Activated CD4-positive, alpha-beta T cell treated with anti-CD3 and anti-CD28 coated beads, Interleukin-2, amount 50 U/mL, for 4 hours (primary cell): Measurements from ENCODE around the gene SLK.
A peak's percentile ranks its signal among the peaks of the same experiment; 100 is the strongest.

Experiments used
- DNase-seq, 2 experiments: peaks; one replicate each; pipeline ENCODE4 v3.0.0-alpha.2; 2020

SLK gene

DNA sequence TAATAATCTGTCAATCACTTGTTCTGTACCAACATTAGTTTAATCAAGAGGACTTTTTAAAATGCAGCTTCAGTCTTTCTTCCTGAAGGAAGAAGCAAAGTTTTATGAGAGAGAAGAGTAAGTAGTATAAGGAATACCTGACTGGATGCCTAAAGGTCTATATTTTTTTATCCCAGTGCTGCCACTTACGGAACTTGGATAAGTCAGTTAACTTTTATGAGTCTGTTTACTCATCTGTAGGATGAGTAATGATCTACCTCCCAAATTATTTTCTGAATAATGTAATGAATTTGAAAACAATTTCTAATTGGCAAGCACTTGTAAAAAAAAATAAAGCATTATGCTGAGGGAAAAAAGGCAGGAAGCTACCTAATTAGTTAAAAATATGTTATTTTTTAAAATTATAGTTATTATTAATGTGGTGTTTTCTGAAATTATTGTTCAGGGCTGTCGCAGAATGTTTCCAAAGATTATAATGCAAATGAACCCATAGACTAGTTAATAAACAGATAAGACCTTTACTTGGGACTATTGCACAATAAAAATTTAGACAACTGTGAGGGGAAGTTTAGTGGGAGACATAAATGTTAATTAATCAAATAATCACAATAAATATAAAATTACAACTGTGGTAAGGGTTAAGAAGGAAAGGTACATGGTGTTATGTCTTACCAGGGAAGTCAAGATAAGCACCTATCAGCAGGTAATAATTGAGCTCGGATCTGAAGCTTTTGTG, 24.6 kb downstream of the SLK start:
- DNase-seq = no peak

DNA sequence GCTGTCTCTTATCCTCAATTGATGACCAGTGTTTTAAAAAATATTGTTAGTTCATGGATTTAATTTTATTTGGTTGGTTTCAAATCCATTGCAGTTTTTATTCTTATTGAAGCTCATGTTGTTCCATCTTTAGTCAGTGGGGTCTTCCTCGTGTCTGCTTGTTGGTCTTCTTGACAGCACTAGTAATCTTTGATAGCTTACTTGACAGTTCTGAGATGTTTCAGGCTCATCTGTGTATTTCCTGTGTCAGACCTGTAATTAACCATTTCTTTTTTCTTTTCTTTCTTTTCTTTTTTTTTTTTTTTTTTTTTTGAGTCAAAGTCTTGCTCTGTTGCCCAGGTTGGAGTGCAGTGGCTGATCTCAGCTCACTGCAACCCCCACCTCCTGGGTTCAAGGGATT, 28.2 kb downstream of the SLK start:
- DNase-seq = no peak

DNA sequence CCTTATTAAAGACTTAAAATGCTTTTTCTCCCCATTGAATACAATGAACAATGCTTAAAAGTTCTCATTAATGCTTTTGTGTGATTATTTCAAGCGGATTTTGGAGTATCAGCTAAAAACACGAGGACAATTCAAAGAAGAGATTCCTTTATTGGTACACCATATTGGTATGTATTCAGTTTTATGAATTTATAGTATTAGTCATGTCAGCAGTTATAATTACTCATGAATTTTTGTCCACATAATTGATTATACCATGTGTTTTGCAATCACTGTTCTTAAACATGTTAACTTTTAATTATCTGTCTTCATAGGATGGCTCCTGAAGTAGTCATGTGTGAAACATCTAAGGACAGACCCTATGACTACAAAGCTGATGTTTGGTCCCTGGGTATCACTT, 31.9 kb downstream of the SLK start:
- DNase-seq = no peak

DNA sequence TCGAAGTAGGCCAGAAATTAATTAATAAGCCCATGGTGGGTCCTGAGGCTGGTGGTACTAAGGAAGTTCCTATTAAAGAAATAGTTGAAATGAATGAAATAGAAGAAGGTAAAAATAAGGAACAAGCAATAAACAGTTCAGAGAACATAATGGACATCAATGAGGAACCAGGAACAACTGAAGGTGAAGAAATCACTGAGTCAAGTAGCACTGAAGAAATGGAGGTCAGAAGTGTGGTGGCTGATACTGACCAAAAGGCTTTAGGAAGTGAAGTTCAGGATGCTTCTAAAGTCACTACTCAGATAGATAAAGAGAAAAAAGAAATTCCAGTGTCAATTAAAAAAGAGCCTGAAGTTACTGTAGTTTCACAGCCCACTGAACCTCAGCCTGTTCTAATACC, 36.0 kb downstream of the SLK start:
- no peak for DNase-seq

DNA sequence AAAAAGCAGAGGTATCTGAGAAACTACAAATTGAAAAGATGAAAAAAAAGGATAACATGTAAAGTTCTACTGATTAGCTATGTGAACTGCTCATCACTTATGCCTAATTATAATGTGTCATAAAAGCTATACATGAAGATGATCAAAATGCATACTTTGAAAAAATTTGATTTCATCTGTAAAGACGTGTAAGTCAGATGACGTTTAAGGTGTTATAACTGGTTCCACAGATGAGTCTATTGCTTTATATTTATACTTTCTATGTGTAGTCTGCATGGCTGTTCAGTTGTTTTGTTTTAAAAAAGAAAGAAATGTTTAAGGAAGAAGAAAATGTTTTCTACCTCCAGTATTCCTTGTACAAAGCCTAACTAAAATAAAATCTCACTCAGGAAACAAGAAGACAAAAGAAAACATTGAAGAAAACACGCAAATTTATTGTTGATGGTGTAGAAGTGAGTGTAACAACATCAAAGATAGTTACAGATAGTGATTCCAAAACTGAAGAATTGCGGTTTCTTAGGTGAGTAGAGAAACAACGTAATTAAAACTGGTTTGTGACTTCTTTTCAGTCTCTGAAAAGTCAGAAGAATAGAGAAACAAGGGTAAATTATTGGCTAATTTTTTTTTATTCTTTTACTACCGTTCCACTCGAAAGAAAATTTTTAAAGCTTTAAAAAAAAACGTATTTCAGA, 38.4 kb downstream of the SLK start:
- no peak for DNase-seq

DNA sequence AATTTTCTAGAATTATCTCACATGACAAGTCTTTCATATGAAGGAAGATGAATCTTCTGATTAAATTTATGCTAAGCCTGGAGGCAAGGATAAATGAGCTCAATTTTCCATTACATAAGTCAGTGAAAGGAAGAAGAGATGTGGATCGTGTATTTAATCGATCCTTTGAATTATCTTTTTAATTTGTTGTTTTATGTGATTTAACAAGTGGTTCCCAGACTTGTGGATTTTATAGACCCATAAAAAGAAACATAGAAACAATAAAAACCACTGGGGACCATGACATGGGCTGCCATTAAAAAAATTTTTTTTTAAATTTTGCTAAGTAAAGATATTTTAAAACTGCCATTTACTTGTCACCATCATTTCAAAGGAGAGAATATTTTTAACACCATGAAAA, 45.0 kb downstream of the SLK start:
- DNase-seq = no peak

DNA sequence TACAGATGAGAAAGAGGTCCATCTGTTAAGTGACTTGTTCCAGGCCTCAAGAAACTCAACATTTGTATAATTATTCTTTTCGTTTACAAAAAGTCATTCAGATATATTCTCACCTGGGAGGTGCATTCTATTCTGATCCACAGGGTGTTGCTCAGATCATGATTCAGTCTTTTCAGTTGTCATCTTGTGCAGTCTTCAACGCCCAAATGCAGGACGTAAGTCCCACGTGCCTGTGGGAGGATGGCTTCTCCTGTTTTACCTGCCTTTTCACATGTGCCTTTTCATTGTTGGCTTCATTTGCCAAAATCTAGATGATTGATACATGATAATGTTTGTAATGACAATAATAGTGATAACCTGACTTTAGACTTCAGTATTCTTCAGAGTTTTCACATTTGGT, 46.5 kb downstream of the SLK start:
- no peak for DNase-seq

DNA sequence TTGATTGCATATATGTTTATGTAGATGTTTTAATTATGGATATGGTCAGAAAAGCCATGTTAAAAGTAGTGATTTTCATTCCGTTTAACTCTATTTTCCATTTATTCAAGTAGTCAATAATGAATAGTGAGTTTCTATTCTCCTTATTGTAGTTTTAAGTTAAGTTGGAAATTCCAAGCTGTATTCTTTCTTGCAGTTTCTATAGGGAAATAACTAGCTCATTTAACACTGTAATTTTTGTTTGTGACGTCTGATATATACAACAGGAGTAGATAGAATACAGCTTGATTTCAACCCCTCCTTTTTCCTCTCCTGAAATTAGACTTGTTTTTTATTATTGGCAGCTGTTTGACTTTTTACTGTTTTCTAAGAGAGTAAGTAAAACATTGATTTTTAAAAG, 47.2 kb downstream of the SLK start:
- no peak for DNase-seq

DNA sequence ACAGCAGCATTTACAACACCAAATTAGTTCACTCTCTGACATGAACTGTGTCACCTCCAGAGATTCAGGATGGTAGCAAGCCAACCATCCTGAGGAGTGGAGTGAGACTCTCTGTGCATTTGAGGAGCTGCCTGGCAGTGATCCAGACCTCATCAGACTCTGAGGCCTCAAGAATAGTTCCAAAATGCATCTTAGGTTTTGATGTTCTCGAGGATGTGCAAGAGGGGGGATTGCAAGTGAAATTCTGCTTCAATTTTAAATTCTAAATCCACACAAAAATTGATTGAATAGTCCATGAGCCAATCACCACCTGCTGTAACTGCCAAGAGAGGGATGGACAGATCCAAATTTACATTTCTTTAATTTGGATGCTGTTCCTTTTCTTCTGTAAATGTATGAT, 49.7 kb downstream of the SLK start:
- DNase-seq = no peak

DNA sequence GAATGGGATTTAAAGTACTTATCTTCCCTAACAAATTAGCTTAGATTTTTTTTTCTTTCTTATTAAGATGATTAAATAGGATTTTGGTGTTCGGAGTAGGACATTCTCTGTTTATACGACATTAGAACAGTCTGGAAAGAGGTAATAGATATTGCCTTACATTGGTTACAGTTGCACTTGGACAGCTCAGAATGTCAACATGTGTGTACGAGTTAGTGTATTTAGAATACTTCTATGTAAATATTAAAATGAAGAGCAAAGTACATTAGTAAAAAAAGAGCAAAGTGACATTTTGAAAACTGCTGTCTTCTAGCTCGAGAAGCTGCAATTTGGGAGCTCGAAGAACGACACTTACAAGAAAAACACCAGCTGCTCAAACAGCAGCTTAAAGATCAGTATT, 51.5 kb downstream of the SLK start:
- DNase-seq = no peak

DNA sequence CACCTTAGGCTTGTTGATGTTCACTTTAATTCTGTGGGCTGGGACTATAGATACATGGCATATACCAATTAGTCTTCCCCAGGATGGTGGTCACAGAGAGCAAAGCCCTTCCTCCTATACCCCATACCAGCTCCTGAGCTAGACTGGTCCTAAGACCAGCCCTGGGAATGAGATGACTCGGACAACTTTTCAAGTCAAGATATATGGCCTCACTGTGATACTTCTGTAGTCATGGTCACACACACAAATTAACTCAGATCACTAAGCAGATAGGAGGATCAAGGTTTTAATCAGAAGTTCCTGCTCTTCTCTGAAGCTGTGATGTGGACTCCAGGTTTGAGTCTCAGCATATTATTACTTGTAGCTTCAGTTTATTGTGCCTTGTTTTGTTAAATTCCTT, 53.1 kb downstream of the SLK start:
- DNase-seq = no peak

DNA sequence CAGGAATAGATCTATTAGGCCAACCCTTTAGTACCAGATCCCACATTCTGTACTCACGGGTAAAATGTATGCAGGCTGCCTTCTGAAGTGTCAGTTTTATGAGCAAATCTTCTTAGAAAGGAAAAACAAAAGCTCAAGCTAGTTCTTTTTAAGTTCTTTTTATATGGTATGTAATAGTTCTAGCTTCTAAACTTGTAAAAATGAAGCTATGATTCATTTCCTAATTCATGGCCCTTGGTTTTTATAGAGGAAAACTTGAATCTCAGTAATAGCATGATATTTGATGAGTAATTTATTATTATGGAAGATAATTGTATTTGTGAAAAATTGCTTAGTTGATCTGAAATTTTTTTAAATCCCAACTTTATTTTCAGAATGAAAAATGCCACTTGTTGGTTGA, 54.3 kb downstream of the SLK start:
- no peak for DNase-seq

DNA sequence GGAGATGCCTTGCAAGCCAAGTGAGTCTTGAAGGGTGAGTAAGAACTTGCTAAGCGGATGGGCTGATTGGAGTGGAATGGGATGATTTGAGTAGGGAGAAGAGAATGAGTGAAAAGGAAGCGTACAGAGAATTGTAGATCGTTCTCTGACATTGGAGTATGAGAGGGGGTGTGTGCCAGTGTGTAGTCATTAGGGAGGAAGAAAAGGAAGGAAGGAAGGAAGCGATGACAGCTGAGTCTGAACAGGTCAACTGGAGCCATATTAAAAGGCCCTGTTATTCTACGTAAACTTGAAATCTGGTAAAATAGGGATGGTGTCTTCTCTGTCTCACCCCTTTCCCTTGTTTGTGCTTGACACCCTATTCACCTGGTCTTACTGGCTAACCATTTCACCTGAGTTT, 55.1 kb downstream of the SLK start:
- no peak for DNase-seq

DNA sequence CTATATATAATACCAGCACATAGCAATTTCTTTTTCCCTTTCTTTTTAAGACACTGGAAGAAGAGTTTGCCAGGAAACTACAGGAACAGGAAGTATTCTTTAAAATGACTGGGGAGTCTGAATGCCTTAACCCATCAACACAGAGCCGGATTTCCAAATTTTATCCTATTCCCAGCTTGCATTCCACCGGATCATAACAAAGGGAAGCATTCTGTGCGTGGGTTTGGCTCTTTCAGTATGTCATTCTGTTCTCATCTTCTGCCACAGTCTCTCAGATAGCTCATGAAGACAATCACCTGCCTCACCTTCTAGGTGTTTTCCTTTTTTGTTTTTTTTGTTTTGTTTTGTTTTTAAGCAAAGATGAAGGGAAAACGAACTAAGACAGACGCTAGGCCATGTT, 58.6 kb downstream of the SLK start:
- no peak for DNase-seq

DNA sequence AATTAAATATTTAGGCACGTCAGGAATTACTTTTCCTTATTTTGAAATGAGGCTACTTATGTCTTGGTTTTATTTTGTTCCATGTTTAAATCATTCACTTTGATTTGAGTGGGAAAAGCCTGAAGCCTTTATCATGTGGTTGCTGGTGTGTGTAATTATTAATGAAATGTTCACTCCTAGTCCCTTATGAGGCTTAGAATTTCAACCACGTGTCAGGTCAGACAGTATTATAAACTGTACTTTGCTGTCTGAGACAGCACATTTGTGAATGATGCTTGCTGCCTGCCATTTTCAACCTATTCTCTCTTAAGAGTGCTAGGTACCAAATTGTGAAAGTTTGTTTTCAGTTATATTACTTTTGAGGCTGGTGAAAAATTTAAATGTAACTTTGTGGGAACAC, 59.8 kb downstream of the SLK start:
- DNase-seq = no peak

DNA sequence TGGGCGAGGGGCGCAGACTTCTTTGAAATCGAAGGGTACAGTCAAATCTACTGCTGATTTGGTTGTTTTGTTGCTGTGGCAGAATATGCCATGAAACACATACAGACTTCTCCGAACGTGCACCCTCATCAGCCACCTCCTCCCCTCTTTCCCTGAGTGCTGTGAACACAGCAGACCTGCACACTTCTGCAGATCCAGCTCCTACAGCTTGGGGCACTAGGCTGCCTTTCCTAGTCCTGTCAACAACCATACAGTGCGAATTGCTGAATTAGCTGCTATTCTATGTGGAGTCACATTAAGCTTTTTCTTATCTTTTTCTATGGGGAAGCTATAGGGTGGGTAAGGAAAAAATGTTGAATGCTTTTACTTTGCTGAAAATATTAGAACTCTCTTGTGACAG, 61.2 kb downstream of the SLK start:
- DNase-seq = peak in 1 of 2 experiments; percentile 21

DNA sequence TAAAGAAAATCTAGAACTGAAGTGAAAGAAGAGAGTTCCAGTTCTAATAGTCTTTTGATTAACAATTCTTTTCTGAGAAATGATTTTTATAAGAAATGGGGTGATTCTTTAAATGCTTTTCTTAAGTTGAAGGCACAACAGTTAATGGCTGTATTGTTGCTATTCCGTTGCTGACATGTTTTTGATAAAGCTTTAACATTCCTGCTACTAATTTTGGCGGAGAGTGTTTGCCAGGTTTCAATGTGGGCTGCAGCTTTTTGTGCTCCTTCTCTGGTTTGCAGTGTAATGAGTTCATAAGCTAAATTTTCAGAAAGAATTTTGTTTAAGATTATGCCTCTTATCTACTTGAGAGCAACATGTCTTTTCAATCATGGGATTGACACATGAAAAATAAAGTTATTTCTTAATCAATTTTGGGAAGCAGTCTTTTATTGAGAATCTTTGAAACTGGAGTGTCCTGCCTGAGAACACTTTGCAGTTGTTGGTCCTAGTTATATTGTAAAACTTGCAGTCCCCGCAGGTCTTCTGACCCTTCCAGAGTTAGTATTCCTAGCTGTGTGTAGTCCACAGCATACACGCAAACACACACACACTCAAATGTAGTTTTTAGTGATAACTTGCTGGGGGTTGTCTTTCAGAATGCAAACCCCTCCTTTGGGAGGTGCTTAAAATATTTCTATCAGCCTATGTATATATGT, 62.0 kb downstream of the SLK start:
- no peak for DNase-seq

DNA sequence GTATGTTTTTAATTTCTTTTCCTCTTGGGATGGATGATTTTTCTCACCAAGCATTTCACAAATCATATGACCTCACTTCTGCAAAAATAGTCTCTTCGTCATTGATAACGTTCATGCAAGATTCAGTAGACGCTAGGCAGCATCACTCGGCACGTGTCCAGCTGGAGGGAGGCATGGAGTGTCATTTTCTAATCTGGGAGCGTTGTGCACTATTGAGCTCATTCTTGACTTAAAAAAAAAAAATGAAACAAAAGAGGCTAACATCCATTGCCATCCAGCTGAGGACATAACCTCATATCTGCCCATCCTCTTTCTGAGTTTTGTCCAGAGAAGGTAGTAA, 62.6 kb downstream of the SLK start:
- DNase-seq = no peak

DNA sequence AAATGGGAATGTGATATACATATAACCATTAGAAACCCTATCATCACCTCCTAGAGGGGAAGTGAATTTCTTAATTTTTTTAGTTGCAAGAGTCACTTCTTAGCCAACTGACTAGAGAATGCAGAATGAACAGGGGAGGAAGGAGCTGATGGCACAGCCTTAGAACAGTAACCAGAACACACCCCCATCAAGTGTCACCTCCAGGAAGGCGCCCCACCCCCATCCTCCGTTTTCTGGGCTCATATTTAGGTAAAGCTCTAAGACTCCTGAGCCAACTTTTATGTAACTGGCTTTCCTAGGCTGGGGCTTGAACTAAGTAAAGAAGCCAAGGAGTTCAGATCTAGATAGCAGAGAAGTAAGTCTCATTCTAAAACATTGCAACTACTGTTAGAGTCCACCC, 64.7 kb downstream of the SLK start:
- DNase-seq = no peak

DNA sequence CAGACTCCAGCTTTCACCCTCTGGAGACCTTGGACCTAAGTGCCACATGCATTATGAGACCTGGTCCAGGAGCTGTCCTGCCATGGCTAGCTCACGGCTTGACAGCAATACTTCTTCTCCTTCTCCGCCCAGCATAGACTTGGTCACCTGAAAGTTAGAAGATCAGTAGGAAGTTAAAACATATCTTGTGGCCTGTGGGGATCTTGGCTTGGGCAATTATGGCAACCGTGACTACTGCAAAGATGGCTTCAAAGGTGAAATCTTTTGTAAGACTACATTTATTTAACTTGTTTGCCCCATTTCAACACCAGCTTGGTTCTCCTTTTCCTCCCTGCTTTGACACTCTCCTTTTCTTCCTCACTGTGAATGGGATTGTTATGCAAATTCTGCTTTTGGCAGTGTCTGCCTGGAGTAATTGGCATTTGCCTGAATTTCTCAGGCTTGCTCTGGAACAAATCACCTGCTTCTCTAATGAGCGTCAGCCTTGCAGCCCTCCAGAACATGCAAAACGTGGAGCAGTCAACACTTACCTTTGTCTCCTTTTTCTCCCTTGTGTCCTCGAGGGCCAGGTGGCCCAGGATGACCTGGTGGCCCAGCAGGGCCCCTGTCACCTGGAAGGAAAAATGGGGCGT, 65.3 kb downstream of the SLK start:
- DNase-seq = no peak

DNA sequence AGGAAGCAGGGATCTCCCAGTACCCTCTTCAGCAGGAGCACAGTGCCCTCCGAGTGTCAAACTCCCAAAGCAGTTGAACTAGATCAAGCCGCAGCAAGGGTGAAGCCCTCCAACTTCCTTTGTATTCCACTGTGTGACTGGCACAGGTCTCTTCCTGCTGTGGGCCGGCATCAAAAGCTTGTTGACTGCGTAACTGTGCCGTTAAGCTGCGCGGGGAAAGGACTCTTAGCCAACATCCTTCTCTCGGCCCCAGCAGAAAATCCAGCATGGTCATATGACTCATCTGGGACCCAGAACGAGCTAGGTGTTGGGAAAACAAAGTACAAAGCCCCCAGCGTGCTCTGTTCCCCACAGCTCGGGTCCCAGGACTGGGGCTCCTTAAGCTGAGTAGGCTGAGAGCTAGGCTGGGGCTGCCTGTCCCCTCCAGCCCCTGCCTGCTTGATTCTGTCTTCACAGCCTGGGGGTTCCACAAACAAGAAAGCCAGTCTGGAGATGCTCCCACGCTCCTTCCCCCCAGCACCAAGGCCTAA, 66.5 kb downstream of the SLK start:
- no peak for DNase-seq

DNA sequence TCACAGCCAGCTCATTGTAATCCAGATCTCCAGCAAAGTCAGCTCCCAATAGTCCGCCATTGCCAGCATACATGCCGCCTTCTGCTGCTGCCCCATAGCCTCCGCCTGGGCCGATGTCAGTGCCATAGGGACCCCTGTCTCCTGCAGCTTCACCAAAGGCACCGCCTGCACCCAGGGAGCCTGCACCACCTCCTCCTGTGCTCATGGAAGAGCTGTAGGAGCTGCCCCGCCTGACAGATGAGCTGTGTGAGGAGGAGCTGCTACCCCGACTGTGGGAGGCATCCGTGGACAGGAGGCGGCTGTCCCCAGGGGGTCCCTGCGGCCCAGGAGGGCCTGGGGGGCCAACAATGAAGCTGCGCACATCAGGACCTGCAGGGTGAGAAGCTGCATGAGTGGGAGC, 67.0 kb downstream of the SLK start:
- no peak for DNase-seq

DNA sequence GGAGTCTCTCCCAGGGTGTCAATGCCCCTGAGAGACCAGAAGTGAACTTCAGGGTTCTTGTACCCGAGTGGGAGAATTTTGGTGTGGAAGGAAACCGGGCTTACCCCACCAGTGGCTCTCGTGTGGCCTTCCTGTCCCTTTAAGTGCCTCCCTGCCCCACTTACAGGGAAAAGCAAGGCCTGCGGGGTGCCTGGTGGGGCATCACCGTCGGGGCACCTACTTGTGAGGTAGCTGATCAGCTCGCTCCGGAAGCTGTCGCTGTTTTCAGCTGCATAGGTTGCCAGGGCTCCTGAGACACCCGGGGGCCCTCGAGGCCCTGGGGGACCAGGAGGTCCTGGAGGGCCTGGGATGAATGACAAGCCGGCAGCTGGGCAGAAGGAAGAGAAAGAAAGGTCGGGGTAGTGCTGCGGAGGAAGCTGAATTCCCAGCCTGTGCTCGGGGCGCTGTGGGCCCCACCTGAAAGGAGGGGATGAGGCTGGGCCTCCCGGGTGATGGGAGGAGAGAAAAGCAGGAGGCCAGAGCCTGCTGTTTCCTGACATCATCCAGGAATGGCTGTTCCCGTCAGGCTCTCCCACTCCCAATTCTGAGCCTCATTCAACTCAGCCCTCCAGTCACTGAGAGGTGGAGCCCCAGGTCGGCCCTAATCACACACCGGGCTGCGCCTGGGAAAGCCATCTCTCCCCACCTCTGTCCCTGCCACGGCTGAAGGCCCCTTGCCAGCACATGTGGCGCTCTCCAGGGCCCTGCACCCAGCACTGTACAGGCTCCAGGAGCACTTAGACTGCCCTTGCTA, 67.7 kb downstream of the SLK start:
- DNase-seq = no peak
